Neural cell (in vitro differentiated cells): ENCODE measurements around the gene KIF14.

Experiments
- EZH2 ChIP-seq: fragments of 200-600, 300-800 bp; shearing (Covaris generic), sonication (generic); IDR thresholded peaks from 2 replicates; pipeline ENCODE4 v1.6.1; 2014; ENCODE audit warnings: antibody characterized with exemption, low read length, borderline replicate concordance, mild to moderate bottlenecking; ENCODE audit not compliant: insufficient read depth, poor library complexity, severe bottlenecking
- RAD21 ChIP-seq: fragments of 450-650 bp; conservative IDR thresholded peaks from 2 replicates; pipeline ENCODE4 v1.6.1; 2014; ENCODE audit warnings: antibody characterized with exemption, mild to moderate bottlenecking, moderate library complexity
- SMC3 ChIP-seq: fragments of 450-650 bp; conservative IDR thresholded peaks from 2 replicates; pipeline ENCODE4 v1.6.1; 2014; ENCODE audit warnings: antibody characterized with exemption, mild to moderate bottlenecking, moderate library complexity; ENCODE audit not compliant: poor library complexity
- TAF1 ChIP-seq: IDR thresholded peaks from 2 replicates; pipeline ENCODE4 v1.6.1; 2012; ENCODE audit warnings: low read depth
- TF ChIP-seq, protein P1 (sequence below): fragments of 450-650 bp; IDR thresholded peaks from 2 replicates; pipeline ENCODE4 v1.5.1; 2014; ENCODE audit warnings: antibody characterized with exemption, mild to moderate bottlenecking, moderate library complexity; ENCODE audit not compliant: poor library complexity, severe bottlenecking

DNA sequence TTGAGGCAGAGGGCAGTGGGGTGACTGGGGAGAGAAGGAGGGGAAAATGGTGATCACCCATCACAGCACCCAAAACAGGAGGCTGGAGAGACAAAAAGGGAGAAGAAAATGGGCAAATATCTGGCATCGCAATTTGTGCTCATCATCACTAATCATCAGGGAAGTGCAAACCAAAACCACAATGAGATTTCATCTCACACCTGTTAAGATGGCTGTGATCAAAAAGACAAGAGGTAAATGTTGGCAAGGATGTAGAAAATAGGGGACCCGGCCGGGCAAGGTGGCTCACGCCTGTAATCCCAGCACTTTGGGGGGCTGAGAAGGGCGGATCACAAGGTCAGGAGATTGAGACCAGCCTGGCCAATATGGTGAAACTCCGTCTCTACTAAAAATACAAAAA is 74.0 kb downstream of the KIF14 start:
- TF ChIP-seq, protein P1, sequence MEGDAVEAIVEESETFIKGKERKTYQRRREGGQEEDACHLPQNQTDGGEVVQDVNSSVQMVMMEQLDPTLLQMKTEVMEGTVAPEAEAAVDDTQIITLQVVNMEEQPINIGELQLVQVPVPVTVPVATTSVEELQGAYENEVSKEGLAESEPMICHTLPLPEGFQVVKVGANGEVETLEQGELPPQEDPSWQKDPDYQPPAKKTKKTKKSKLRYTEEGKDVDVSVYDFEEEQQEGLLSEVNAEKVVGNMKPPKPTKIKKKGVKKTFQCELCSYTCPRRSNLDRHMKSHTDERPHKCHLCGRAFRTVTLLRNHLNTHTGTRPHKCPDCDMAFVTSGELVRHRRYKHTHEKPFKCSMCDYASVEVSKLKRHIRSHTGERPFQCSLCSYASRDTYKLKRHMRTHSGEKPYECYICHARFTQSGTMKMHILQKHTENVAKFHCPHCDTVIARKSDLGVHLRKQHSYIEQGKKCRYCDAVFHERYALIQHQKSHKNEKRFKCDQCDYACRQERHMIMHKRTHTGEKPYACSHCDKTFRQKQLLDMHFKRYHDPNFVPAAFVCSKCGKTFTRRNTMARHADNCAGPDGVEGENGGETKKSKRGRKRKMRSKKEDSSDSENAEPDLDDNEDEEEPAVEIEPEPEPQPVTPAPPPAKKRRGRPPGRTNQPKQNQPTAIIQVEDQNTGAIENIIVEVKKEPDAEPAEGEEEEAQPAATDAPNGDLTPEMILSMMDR = no peak
- TF ChIP-seq EZH2 (no peak), RAD21 (no peak), SMC3 (no peak), TAF1 (no peak)
